Upper lobe of left lung (tissue), 4 donors: Measurements from ENCODE around the gene SLC25A52.

Experiments used
- CTCF ChIP-seq, 6 experiments: fragments of 450-650 bp in 4 of 6; fragments of 200-600 bp in 2 of 6; sonication (generic) in 2 of 6; IDR thresholded peaks; one replicate each; pipeline ENCODE4 v1.5.1; 2016 to 2019; ENCODE audit warnings: antibody characterized with exemption in 6 of 6
- EP300 ChIP-seq, 4 donors: sonication (generic); formaldehyde crosslinking; IDR thresholded peaks; one replicate each; pipeline ENCODE4 v1.5.1; 2017; ENCODE audit warnings: antibody characterized with exemption in 4 of 4, control low read depth in 2 of 4
- POLR2A ChIP-seq, 4 donors: fragments of 450-650 bp; IDR thresholded peaks; one replicate each; pipeline ENCODE4 v1.5.1; 2016 to 2017; ENCODE audit warnings: antibody characterized with exemption in 4 of 4, mild to moderate bottlenecking in 2 of 4
- POLR2AphosphoS5 ChIP-seq, 2 donors: sonication (generic); formaldehyde crosslinking; IDR thresholded peaks; one replicate each; pipeline ENCODE4 v1.5.1; 2017; ENCODE audit warnings: antibody characterized with exemption in 2 of 2

- no peak for TF ChIP-seq POLR2A (IDR thresholded peaks at IDR 0.05)
- no peak for TF ChIP-seq CTCF (IDR thresholded peaks at IDR 0.05)
- TF ChIP-seq EP300 (IDR thresholded peaks at IDR 0.05) = no peak
- TF ChIP-seq POLR2AphosphoS5 (IDR thresholded peaks at IDR 0.05) = no peak
Measured at GRCh38 chr18:31710826-31711225, 49.9 kb downstream of the SLC25A52 start.
